K562 (cell line): ENCODE measurements around the gene MYL12A. TPM values are rescaled to one million over a fixed set of nuclear protein-coding genes. Genes with fewer than 3 reads are reported as not detected.

ENCODE experiments used
- ARID3B ChIP-seq: fragments of 250-450 bp; sonication (Bioruptor Pico); IDR thresholded peaks from 2 replicates; pipeline ENCODE4 v1.4.0; 2020; ENCODE audit warnings: borderline replicate concordance
- BRF1 ChIP-seq: IDR thresholded peaks from 3 replicates; pipeline ENCODE4 v1.6.1; 2011; ENCODE audit warnings: borderline replicate concordance, mild to moderate bottlenecking; ENCODE audit not compliant: insufficient read length; ENCODE audit errors: extremely low read depth
- CCNT2 ChIP-seq: IDR thresholded peaks from 2 replicates; pipeline ENCODE4 v1.6.1; 2011; ENCODE audit warnings: borderline replicate concordance, low read depth, mild to moderate bottlenecking, moderate library complexity, mixed read lengths, low read length; ENCODE audit not compliant: insufficient read length; ENCODE audit errors: extremely low read depth
- CXXC5 ChIP-seq: fragments of 250-450 bp; sonication (Bioruptor Pico); IDR thresholded peaks from 2 replicates; pipeline ENCODE4 v1.8.0; 2022; ENCODE audit warnings: inconsistent platforms, mild to moderate bottlenecking, moderate library complexity
- ETV1 ChIP-seq: fragments of 450-650 bp; conservative IDR thresholded peaks from 2 replicates; pipeline ENCODE4 v1.6.1; 2016; ENCODE audit warnings: missing genetic modification characterization, control low read depth, low read depth, missing compliant biosample characterization
- GTF2A2 ChIP-seq: IDR thresholded peaks from 2 replicates; pipeline ENCODE4 v1.6.1; 2016; ENCODE audit warnings: mild to moderate bottlenecking, missing genetic modification characterization, missing compliant biosample characterization
- GTF2E2 ChIP-seq: fragments of 200-800 bp; sonication (Bioruptor generic); IDR thresholded peaks from 2 replicates; pipeline ENCODE4 v1.6.1; 2016; ENCODE audit warnings: missing genetic modification characterization, missing compliant biosample characterization
- HDAC6 ChIP-seq: IDR thresholded peaks from 2 replicates; pipeline ENCODE4 v1.6.1; 2012; ENCODE audit warnings: low read depth, mild to moderate bottlenecking, control low read depth, inconsistent platforms, low read length, moderate library complexity
- HES1 ChIP-seq: fragments of 450-650 bp; IDR thresholded peaks from 2 replicates; pipeline ENCODE4 v1.6.1; 2016; ENCODE audit warnings: low read depth, mild to moderate bottlenecking, moderate library complexity
- KDM2B ChIP-seq: fragments of 250-450 bp; sonication (Bioruptor Pico); IDR thresholded peaks from 2 replicates; pipeline ENCODE4 v1.8.0; 2021; ENCODE audit warnings: mild to moderate bottlenecking, moderate library complexity
- RBFOX2 ChIP-seq: fragments of 200-400 bp; formaldehyde crosslinking; IDR thresholded peaks from 2 replicates; pipeline ENCODE4 v1.6.1; 2017; ENCODE audit warnings: low read depth, mild to moderate bottlenecking, low read length, moderate library complexity
- REST ChIP-seq, 2 experiments: fragments of 450-650 bp; formaldehyde crosslinking in 1 of 2; IDR thresholded peaks; 2 replicates each; pipeline versions ENCODE4 v1.4.0 to v1.6.1; 2014 to 2020; ENCODE audit warnings: mild to moderate bottlenecking in 2 of 2, borderline replicate concordance in 1 of 2, low read depth in 1 of 2
- SMAD4 ChIP-seq: fragments of 250-450 bp; sonication (Bioruptor Pico); conservative IDR thresholded peaks from 2 replicates; pipeline ENCODE4 v1.8.0; 2021; ENCODE audit warnings: inconsistent platforms, mild to moderate bottlenecking, moderate library complexity
- ZBTB12 ChIP-seq: fragments of 250-450 bp; sonication (Bioruptor Pico); IDR thresholded peaks from 2 replicates; pipeline ENCODE4 v1.4.0; 2020
- ZNF3 ChIP-seq: fragments of 250-450 bp; sonication (Bioruptor Pico); IDR thresholded peaks from 2 replicates; pipeline ENCODE4 v1.5.0; 2021; ENCODE audit warnings: mild to moderate bottlenecking, moderate library complexity
- ZNF76 ChIP-seq: fragments of 250-450 bp; sonication (Bioruptor Pico); IDR thresholded peaks from 2 replicates; pipeline ENCODE4 v1.4.0; 2020; ENCODE audit warnings: mild to moderate bottlenecking, moderate library complexity, borderline replicate concordance
- polyA plus RNA-seq, 8 experiments: library from polyadenylated mRNA; depleted of rRNA in 4 of 8; stranded (reverse) in 5 of 8; unstranded in 3 of 8; fragments of >200 nt; fragmentation: Nextera tagmentation in 2 of 8; fragmentation: Illumina TruSeq in 1 of 8; extraction: Ambion mirVana in 2 of 8; extraction: Trizol in 1 of 8; gene quantifications; 2 replicates each; pipeline versions ENCODE4 v1.2.1 to v1.2.3, GENCODE V29; 2011 to 2014; ENCODE audit warnings: inconsistent platforms in 1 of 8, missing spikeins in 1 of 8
- total RNA-seq, 7 experiments: library from RNA; depleted of rRNA in 6 of 7; stranded (reverse); fragments of >200 nt in 6 of 7; fragmentation: Illumina TruSeq in 2 of 7; extraction: Trizol in 2 of 7; gene quantifications; 2 replicates each; pipeline versions ENCODE4 v1.2.1 to v1.2.3, GENCODE V29; 2011 to 2021; ENCODE audit warnings: low replicate concordance in 1 of 7

Gene MYL12A
- total and polyA plus RNA-seq, 9 of the 15 experiments (the other 6 are each of a cell fraction or from before 2014, with no cell fraction given), result 308 to 1,031 (median 559) TPM

GRCh38 chr18:3246635-3247239, 864 bp upstream of the MYL12A start (continued):
- 0 out of 2 replicates have a peak, but pooled peaks have one; percentile 45 for TF ChIP-seq HES1
- peak; percentile 72 for TF ChIP-seq SMAD4 (CRISPR knock-in tag)
- TF ChIP-seq GTF2E2 (tag), result no peak
- no peak for TF ChIP-seq CCNT2
- TF ChIP-seq BRF1, result no peak
- no peak for TF ChIP-seq ZNF76
- no peak for TF ChIP-seq RBFOX2
- 0 out of 2 replicates have a peak, but pooled peaks have one; percentile 5 for TF ChIP-seq ZBTB12 (CRISPR knock-in tag)
- TF ChIP-seq ETV1 (tag), result peak; percentile 67
- TF ChIP-seq GTF2A2 (tag), result no peak; the same call in 1 of the 2 replicates
- TF ChIP-seq HDAC6, result no peak
- TF ChIP-seq ZNF3, result no peak
- no peak for TF ChIP-seq REST (IDR thresholded peaks at IDR 0.05; ENCODE audit: borderline replicate concordance)
- no peak for TF ChIP-seq REST (CRISPR knock-in tag; IDR thresholded peaks at IDR 0.05; ENCODE audit: low read depth)
- TF ChIP-seq CXXC5 (CRISPR knock-in tag), result no peak
- no peak for TF ChIP-seq KDM2B (CRISPR knock-in tag)
- no peak for TF ChIP-seq ARID3B
